Measurements from ENCODE around the gene PRDX3. TPM values are rescaled to one million over a fixed set of nuclear protein-coding genes. Genes with fewer than 3 reads are reported as not detected.

PRDX3 gene
- total RNA-seq, 2 donors from 2014 or later = 46.1 to 61.7 TPM

- no peaks in the 10 kb centered on the region for H3K9me3 ChIP-seq
- peaks cover 10 to 11% of the 10 kb centered on the region in 2 donors for H3K36me3 ChIP-seq (replicated peaks in 1 of 2; ENCODE audit: insufficient read depth in 1 of 2, low read depth in 2 of 2)
- TF ChIP-seq POLR2A (IDR thresholded peaks at IDR 0.05) = peak; percentile 64 to 74 (median 71)
- TF ChIP-seq CTCF (IDR thresholded peaks at IDR 0.05) = peak in 3 of 7 experiments; percentile 8 to 17 (median 8)
- ATAC-seq (peak; percentile 96), DNase-seq (peak; percentile 77 to 82 (median 79))
- H3K27me3 ChIP-seq = no peaks in the 10 kb centered on the region
- H3K4me1 ChIP-seq = peaks cover 27% of the 10 kb centered on the region
- intact Hi-C loops (cut with DNase I) = no loop called here
- 0% methylated on average over 11 to 70 of the region's 90 CpGs for WGBS, 2 donors
- H3K27ac ChIP-seq = peak within 1 kb of the TSS; percentile 66 to 88 (median 85)
- H3K4me3 ChIP-seq = peak within 1 kb of the TSS; percentile 48 to 80
Measured at GRCh38 chr10:119165171-119166117, 13.2 kb downstream of the PRDX3 start, which contains the start of gene SFXN4. TSS of gene SFXN4 (minus strand) at chr10:119165714. CDS start at chr10:119165647, 67 bp downstream.

GRCh38 chr10:119162452-119163092 lies 16.0 kb downstream of the PRDX3 start:
- H3K27me3 ChIP-seq = no peaks in the 10 kb centered on the region
- peaks cover 0 to 15% of the 10 kb centered on the region in 2 donors for H3K36me3 ChIP-seq (replicated peaks in 1 of 2; ENCODE audit: insufficient read depth in 1 of 2, low read depth in 2 of 2)
- ATAC-seq = no peak
- TF ChIP-seq CTCF (IDR thresholded peaks at IDR 0.05) = no peak
- TF ChIP-seq POLR2A (IDR thresholded peaks at IDR 0.05) = no peak
- no peak for DNase-seq
- peaks cover 27% of the 10 kb centered on the region for H3K4me1 ChIP-seq
- no peaks in the 10 kb centered on the region for H3K9me3 ChIP-seq
- peak overlapping the region in 2 of 4 donors; percentile 7 to 15 for H3K27ac ChIP-seq
- no peak overlapping the region for H3K4me3 ChIP-seq
- intact Hi-C loops (cut with DNase I) = no loop called here
- WGBS, 2 donors = 89 to 92% methylated on average over 5 of the region's 5 CpGs

- peaks cover 0 to 15% of the 10 kb centered on the region in 2 donors for H3K36me3 ChIP-seq (replicated peaks in 1 of 2; ENCODE audit: insufficient read depth in 1 of 2, low read depth in 2 of 2)
- peaks cover 27% of the 10 kb centered on the region for H3K4me1 ChIP-seq
- H3K9me3 ChIP-seq = no peaks in the 10 kb centered on the region
- WGBS, 2 donors = 52 to 65% methylated on average over 7 to 11 of the region's 11 CpGs
- H3K27ac ChIP-seq = peak overlapping the region in 2 of 4 donors; percentile 7 to 15
- TF ChIP-seq POLR2A (IDR thresholded peaks at IDR 0.05) = no peak
- peak in 3 of 7 experiments; percentile 16 to 21 (median 16) for TF ChIP-seq CTCF (IDR thresholded peaks at IDR 0.05)
- H3K4me3 ChIP-seq = no peak overlapping the region
- H3K27me3 ChIP-seq = no peaks in the 10 kb centered on the region
- no peak for ATAC-seq
- DNase-seq = no peak
- intact Hi-C loops (cut with DNase I) = no loop called here
Measured at GRCh38 chr10:119161680-119162451, 16.7 kb downstream of the PRDX3 start.

GRCh38 chr10:119159332-119159731 lies 19.3 kb downstream of the PRDX3 start:
- DNase-seq (no peak), ATAC-seq (no peak)
- no peaks in the 10 kb centered on the region for H3K27me3 ChIP-seq
- intact Hi-C loops (cut with DNase I) = no loop called here
- no peak for TF ChIP-seq CTCF (IDR thresholded peaks at IDR 0.05)
- no peak for TF ChIP-seq POLR2A (IDR thresholded peaks at IDR 0.05)
- no peak overlapping the region for H3K27ac ChIP-seq
- H3K36me3 ChIP-seq (replicated peaks in 1 of 2; ENCODE audit: insufficient read depth in 1 of 2, low read depth in 2 of 2) = peaks cover 2 to 34% of the 10 kb centered on the region in 2 donors
- H3K9me3 ChIP-seq = no peaks in the 10 kb centered on the region
- H3K4me1 ChIP-seq = peaks cover 14% of the 10 kb centered on the region
- 83 to 85% methylated on average over 8 of the region's 8 CpGs for WGBS, 2 donors
- no peak overlapping the region for H3K4me3 ChIP-seq
